Measurements from ENCODE around the gene ZDHHC11B.

Gene ZDHHC11B

DNA sequence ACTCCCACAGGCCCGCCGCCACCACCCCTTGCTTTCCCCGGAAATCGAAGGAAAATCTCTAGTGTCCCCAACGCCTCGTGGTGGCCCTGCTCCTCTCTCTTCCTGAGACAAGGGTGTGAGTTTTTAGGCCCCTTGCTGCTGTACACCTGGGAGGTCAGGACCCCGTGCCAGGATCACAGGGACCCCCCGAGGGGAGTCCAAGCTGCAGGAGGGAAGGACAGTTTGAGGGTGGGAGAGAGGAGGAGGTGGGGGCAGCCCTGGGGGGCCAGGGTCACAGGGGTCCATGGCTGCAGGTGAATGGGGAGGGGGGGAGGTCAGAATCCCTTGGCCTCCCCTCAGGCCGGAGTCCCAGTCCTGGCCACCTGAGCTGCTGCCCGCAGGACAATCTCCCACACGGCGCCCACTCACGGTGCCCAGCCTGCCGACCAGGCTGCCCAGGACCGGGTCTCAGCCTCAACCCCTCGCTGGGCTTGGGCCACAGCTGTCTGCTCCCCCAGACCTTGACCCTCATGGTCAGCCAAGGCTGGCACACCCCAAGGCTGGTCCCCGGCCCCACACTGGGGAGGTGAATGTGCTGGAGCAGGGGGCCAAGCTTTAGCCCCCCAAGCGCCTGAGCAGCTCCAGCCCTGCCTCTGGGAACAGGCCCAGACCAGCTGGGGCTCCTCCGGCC, 111.2 kb downstream of the ZDHHC11B start:
- no peak for DNase-seq (ENCODE audit: low read depth in 2 of 2)

DNA sequence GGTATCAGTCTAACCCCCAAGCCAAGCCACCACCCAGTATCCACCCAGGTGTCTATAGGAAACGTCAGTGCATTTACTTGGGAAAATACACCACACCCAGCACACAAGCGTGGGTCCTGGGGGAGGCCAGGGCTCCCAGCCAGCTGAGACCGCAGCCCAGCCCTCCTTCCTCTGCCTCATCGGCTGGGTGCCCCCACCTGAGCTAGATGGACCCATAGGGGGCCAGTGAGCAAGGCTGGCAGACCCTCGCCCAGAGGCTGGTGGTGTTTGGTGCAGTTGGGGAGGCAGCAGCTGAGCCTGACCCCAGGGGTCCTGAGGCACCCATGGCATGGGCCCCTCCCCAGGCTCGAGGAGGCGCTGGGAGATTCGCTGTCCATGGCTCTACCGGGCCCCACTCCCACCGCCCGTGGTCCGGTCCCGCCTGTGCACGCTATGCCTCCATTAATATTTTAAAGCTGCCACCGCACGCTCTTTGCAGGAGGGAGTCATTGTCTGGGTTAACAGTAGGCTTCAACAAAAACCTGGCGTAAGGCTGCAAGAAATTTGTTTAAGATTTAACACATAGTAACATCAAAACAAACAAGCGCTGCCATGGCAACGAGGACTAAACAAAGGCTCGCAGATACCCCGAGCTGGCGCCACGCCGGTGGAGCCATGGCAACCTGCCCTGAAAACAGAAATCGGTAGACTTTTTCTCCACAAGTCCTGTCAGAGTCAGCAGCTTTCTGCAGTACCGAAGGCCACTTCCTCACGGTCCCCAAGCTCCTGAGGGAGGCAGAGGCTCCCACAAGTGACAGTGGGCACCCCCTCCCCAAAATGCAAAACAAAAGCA, 112.0 kb downstream of the ZDHHC11B start:
- peak; percentile 29 to 30 for DNase-seq (ENCODE audit: low read depth in 2 of 2)

DNA sequence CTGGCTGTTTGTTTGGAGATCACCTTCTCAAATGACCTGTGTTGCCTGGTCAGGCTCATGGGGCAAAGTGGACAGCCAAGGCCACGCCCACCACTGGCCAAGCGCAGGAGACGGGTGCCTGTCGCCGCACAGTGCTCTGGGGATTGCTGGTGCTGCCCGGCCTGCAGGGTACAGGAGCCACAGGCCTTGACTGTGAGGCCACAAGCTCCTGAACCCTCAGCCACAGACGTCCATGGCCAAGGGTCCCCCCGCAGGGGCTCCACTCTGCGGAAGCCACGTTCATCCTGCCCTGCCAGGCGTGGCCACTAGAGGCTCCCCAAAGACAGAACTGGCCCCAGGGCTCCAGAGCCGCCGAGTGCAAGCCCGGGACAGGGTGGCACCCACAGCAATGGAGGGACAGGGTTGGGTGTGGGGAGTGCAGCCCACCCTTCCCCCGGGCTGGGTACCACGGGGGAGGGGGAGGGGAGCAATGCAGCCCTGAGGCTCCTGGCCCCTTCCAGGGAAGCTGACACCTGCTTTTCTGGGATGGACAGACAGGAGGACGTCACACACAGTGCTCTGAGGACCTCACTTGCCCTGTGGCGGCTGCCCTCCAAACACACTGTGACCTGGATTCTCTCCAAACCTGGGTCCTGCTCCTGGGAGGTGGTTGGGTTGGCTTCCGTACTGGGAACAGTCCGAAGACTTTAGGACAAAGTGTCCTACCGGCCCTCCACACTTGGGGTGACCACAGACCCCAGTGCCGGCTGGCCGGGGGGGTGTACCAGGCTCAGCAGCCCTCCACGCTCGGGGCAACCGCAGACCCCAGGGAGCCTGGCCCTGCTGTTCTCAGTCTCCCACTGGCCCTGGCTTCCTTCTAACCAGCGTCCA, 112.8 kb downstream of the ZDHHC11B start:
- peak; percentile 12 to 17 for DNase-seq (ENCODE audit: low read depth in 2 of 2)

DNA sequence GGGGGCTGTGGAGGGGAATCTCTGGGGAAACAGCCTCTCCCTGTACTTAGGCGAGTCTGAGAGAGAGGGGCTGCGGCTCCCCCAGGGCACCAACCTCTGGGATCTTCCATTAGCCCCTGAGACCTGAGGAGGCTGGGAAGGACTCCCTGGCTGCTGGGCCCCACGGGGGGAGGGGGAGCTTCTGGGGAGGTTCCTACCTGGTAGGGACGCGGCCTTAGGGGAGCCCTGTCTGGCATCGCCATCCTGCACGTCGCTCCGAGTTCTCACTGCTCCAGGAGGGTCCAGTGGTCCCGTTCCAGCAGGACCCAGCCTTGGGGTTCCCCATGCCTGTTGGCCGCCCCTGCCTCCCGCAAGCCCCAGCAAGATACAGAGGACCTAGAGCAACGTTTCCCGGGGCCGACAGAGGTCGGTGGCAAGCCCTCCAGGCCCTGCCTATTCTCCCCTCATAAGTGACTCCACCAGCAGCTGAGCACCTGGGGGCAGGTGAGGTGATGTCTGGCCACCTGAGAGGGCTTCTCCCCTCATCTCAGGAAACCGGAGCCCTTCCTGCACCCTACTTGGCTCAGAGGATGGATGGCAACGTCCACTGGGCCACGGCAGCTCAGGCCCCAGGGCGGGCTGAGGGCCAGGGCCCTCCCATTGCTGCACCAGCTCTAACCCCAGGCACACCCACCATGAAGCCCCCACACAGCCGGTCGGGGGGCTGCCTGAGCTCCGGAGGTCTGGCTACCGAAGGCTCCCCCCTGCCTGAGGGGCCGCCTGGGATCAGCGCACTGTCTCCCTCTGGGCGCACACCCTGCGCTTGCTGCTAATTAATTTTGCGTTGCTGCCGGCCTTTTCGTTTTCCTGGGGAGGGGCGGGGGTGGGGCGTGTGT, 113.9 kb downstream of the ZDHHC11B start:
- DNase-seq (ENCODE audit: low read depth in 2 of 2): no peak

DNA sequence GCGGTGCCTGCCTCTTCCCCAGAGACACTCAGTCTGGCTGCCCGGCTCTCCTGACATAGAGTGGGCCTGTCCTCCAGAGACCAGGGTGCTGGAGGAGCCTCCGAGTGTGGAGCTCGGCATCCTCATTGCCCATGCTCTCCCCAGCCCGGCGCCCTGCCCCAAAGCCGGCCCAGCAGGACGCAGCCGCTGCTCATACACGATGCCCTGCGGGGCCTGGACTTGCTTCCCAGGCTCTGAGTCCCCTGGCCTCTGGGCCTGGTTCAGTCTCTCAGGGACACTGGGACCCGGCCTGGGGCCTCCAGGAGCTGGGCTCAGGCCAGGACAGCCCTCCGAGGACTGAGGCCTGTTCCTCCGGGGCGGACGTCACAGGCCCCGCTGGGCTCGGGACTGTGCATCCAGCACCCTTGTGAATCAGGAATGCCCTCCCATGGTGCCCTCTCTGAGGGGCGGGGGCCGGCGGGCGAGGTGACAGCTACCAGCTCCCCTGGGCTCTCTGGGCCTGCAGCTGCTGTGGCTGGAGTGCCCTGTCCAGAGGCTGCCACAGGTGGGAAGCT, 114.6 kb downstream of the ZDHHC11B start:
- DNase-seq (ENCODE audit: low read depth in 2 of 2): no peak

DNA sequence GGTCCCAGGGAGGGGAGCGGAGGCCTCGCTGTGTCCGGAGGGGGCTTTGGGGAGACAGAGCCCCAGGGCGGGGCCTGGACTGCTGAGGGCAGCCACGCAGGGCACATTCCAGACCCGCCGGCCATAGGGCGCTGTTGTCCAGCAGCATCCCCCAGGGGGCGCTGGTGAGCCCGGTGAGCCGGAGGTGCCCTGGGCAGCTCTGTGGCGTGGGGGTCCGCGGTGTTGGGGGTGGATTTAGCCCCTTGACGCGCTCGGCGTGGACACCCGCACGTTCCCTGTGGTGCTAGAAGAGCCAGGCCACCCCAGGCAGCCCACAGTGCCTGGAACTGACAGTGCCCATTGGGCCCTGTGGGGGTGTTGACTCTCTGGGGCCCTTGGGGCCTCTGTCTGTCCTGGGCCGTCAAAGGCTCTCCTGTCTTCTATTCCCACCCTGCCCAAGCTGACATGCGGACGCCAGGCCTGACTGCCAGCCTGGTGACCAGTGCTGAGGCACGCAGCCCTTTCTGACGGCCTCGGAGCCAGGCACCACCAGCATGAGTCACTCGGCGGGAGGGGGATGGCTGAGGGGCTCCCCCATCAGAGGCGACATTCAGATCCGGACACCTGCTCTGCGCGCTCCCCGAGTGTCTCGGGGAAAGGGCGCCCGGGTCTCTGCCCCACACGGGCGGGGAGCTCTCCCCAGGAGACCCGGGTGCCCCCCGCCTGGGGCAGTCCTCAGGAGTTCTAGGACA, 115.3 kb downstream of the ZDHHC11B start:
- no peak for DNase-seq (ENCODE audit: low read depth in 2 of 2)

DNA sequence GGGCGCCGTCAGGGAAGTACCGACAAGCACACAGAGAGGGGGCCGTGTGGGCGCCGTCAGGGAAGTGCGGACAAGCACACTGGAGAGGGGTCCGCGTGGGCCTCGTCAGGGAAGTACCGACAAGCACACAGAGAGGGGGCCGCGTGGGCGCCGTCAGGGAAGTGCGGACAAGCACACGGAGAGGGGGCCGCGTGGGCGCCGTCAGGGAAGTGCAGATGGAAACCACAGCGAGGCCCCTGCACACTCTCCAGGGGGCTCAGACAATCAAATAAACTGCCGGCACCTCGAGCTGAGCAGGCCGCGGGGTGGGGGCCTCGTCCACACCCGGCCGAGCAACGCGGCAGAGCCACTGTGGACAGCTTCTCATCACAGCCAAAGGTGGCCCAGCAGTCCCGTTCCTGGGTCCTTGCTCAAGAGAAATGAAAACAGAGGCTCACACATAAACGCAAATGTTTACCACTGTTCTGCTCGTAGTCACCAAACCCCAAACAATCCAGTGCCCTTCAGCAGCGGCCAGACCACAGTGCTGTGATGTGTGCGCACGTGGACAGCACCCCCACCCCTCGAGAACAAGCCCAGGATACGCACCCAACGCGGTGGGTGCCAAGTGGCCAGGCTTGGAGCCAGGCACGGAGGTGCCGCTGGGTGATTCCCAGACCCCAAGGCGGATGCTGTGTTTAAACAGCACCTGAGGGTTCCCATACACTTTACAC, 116.1 kb downstream of the ZDHHC11B start:
- no peak for DNase-seq (ENCODE audit: low read depth in 2 of 2)

DNA sequence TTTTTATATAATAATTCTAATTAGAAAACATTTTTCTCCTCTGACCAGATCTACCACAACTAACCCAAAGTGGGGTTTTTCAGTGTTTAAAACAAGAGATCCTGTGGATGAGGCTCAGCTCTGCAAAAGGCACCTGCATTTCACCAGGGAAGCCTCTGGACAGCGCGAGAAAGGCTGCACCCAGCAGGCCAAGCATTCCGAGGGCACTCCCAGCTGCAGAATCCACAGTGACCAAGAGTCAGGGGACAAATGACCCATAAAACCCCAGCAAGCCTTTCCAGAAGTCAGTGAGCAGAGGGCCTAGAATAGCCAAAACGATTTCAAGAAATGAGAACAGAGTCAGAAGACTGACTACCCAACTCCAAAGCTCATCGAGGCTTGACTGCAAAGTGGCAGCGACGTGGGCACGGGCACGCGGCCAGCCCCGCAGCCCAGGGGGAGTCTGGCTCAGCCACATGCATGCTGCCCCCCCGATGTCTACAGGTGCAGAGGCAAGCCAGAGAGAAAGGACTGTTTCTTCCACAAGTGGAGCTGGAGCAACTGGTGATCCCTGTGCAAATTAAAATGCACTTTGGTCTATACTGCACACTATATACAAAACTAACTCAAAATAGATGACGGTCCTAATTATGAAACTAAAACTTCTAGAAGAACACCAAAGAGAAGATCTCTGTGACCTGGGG, 117.6 kb downstream of the ZDHHC11B start:
- DNase-seq (ENCODE audit: low read depth in 2 of 2): no peak

DNA sequence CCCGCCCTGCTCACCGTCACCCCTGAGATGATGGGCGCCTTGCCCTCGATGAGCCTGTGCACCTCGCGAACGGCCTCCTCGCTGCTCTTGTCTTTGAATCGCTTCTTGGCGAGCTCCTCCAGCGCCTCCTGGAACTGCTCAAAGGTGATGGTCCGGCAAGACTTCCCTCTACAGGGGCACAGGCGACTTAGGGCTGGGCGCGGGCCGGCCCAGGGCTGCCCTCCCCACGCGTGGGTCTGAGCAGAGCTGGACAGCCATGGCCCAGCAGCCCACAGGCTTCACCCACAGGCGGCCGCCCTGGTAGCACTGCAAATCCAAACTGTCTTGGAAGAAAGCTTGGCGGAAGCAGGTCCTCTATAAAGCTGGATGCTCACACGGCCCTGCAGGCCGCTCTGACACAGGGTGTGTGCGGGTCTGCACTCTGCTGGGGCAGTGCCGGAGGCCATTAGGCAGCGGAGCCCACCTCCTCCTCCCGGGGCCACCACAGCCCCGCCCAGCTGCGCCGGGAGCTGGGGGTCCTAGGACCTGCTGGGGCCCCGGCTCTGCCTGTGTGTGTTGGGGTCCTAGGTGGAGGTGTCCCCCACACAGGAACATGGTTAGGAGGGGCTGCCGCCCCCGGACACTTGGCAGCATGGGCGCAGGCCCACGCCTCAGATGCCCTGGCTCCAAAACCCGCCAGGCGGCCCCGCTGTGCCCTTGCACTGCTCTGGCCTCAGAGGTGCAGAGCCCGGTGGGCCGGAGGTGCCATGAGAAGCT, 118.4 kb downstream of the ZDHHC11B start:
- no peak for DNase-seq (ENCODE audit: low read depth in 2 of 2)

DNA sequence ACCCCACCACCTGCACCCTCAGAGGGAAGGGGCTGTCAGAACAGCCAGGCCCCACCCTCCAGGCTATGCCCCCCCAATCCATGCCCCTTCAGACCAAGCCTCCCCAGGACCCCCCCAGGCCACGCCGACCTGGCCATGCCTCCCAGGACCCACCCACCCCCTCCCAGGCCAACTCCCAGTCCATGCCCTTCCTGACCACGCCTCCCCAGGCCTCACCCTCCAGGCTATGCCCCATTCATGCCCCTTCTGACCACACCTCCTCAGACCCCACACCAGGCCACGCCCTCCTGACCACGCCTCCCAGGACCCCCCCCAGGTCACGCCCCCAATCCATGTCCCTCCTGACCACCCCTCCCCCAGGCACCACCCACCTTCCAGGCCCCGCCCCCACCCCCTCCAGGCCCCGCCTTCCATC, 119.0 kb downstream of the ZDHHC11B start:
- no peak for DNase-seq (ENCODE audit: low read depth in 2 of 2)

DNA sequence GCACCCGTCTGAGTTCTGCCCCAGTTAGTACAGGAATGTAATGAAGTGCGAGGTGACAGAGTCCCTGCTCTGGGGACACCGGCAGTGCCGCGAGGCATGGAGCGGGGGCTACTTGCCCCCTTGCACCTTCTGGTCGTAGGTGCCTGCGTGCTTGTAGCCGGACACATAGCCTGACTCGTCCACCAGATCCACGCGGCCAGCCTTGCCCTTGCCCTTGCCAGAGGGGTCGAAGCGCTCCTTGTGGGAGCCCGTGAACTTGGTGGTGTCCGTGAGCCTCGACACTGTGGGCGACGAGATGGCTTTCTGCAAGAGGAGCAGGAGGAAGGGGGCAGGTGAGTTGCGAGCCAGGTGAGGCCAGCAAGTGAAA, 119.6 kb downstream of the ZDHHC11B start:
- DNase-seq (ENCODE audit: low read depth in 2 of 2): no peak

DNA sequence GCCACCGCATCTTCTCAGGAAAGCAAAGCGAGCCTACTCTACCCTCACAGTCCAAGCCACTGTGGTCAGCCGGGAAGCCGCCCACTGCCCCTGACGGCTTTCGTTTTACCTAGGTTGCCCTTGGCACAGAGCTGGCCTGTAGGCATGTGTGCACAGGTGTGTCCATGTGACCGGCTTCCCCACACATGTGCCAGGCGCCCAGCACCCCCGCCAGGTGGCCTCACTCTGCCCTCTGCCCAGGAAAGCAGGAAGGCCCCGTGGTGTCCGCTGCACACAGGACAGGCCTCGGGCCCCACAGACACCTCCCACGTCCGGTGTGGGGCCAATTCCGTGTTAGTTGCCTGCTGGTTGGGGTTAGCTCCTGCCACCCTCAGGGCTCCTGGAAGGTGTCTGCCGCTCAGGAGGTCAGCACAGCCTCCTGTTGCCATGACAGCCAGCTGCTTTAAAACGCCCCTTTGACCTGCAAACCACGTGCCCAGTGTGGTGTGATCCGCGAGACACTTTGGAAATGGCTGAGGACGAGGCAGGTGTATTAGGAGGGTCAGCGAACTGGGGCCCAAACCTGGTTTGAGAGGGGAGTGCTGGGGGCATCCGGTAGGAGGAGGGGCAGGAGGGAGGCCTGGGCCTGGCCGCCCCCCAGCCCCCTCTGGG, 120.1 kb downstream of the ZDHHC11B start:
- DNase-seq (ENCODE audit: low read depth in 2 of 2): no peak

DNA sequence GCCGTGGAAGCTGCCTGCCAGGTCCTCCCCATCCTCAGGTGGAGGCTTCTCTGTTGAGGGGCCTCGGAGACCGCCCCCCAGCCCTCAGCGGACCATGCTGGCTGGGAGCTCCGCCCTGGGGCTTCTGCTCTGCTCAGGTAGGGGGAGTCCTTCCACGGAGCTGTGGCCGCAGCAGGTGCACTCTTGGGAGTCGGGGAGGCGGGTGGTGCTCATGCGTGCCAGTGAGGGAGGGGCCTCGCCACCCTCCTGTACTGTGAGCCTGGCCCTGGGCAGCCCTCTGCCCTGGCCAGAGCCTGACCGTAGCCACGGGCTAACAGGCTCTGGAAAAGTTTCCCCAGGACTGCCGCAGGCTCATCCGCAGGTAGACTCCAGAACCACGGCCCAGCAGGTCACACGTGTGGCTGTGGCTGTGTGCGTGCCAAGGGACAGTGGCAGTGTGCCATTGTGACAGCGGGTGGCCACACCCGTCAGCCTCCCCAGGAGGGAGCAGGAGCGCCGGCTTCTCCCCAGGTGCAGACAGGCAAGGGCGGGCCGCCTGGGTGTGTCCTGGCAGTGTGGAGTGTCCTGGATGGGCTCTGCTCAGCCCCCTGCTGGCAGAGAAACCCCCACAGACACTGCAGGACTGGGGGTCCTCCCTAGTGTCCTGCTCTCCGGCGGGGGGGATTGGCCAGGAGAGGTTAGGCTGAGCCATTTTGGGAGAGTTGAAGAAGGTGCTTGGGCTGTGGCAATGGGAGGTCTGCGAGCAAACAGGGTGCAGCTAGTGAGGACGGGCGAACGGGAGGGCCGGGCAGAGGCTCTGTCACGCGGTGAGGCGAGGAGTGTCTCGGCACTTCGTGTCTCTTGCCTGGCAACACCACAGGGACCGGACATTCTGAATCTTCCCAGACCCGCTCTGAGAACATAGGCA, 120.8 kb downstream of the ZDHHC11B start:
- DNase-seq (ENCODE audit: low read depth in 2 of 2): no peak

DNA sequence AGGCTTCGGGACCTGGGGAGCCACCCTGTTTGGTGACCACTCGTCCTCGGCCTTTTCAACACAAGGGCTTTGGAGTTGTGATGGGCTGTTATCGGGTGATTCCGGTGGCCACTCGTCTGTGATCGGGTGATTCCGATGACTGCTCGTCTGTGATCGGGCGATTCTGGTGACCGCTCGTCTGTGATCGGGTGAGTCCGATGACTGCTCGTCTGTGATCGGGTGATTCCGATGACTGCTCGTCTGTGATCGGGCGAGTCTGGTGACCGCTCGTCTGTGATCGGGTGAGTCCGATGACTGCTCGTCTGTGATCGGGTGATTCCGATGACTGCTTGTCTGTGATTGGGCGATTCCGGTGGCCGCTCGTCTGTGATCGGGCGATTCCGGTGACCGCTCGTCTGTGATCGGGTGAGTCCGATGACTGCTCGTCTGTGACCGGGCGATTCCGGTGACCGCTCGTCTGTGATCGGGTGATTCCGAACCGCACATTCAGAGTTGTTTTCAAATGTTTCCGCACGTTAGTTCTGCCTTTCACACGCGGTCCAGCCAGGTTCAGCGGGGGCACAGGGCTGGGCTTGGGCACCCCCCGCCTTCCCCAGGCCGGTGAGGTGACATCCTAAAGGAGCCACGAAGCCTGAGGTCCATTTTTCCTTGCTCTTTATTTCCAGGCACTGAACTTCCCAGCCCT, 121.6 kb downstream of the ZDHHC11B start:
- no peak for DNase-seq (ENCODE audit: low read depth in 2 of 2)

DNA sequence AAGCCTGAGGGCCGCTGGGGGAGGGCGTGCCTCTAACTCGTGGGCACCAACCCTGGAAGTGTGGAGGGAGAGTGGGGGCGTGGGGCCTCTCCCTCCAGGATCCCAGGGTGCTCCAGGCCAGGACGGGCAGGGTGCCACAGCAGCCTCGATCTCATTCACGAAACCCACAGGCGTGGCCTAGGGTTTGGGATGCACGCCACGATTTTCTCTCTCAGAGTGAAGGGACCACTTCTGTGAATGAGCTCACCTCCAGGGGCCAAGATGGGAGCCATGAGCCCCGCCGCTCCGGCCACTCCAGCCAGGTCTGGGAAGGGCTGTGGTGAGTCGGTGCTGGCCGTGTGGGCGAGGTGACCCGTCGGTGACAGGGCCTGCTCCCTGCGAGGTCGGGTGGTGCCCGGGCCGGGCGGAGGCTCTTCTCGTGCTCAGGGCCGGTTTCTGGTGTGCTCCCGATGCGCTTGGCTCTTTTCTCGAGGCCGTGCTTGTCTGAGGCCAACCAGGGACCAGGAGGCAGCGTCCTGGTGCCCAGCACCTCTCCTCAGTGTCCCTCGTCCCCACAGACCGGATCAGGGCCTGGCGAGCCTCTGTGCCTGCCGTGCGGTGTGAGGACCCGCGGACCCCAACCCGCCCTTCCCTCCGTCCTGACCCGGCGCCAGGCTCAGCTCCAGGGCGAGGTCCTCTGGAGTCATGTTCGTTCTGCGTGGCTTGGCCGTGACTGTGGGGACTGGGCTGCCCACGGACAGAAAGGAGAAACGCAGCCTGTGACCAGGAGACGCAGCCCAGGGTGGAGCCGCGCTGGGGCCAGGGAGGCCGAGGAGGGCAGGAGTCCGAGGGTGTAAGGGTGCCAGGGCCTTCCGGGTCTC, 122.4 kb downstream of the ZDHHC11B start:
- DNase-seq (ENCODE audit: low read depth in 2 of 2): no peak

Data from fibroblast of skin of left quadriceps (primary cell).